Cortex of kidney (tissue), 1 donor: Measurements from ENCODE around the gene FSD1.

Source experiments
- DNase-seq: peaks from one replicate; lab custom pipeline; 2025; lab: John Stamatoyannopoulos, UW

Gene FSD1

GRCh38 chr19:4365341-4365740 is 60.9 kb downstream of the FSD1 start:
- DNase-seq = no peak

GRCh38 chr19:4365791-4366665 is 61.6 kb downstream of the FSD1 start:
- no peak for DNase-seq

- DNase-seq = no peak
Observed at GRCh38 chr19:4366666-4367335, 62.4 kb downstream of the FSD1 start.

DNA sequence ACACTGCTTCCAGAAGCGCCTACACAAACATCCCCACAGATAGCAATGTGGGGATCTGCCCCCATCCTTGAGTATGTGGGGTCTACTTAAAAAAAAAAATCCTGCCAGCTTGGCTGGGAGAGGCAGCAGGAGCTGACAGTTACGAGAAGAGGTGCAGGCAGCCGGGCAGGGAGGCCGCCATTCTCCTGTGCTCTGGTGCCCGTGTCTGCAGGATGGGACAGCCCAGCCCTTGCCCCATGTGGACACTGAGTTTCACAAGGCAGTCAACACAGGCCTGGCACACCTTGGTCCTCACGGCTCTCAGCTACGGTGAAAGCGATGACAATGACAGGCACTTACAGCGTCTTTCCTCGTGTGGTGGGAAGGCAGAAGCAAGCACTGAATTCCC is 62.9 kb downstream of the FSD1 start:
- no peak for DNase-seq

DNA sequence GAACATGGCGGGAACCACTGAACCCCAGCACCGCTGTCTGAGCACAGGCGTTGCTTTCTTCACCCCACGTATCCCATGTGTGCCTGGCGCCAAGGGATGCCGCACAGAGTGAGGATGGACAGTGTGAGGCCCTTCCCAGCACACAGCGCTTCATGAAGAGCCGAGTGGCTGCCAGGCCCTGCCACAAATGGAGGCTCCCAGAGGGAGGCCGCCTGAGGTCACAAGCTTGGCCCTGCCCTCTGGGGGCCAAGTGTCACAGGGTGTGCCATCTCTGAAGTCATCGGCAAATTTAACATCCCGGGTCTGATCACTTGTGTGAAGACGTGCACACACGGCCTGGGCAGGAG is 63.4 kb downstream of the FSD1 start:
- no peak for DNase-seq

- no peak for DNase-seq
Observed at GRCh38 chr19:4368128-4368820, 63.9 kb downstream of the FSD1 start.

DNA sequence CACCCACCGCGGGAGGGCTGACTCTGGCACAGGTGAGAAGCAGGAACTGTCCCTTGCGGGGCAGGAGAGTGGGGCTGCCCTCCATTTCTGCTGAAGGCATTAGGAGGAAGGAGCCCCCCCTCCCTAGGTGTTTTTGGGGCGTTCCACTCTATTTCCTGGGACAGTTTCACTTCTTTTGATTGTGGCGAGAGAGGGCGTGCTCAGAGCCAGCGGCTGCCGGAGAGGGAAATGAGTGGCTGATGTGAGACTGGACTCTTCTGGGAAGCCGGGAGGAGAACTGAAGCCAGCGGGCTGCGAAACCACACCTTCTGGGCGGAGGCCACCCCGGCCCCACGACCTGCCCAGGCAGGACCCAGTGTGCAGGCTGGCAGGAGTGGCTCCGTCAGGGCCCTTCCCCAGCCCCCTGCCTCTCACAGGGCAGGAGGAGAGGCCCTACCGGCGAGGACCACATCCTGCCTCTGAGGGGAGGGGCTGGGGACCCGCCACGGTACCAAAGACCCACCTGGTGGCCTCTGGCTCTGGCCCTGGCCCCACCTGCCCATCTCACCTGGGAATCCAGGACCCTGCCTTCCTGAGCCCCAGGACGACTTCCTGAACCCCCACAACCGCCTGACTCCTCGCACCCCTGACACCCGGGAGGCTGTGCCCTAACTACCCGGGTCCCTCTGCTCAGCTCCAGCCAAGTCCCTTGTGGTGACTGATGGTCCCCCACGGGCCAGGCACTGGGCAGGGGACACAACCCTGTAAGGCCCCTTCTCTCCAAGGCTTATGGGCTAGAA is 64.9 kb downstream of the FSD1 start:
- DNase-seq = no peak

DNA sequence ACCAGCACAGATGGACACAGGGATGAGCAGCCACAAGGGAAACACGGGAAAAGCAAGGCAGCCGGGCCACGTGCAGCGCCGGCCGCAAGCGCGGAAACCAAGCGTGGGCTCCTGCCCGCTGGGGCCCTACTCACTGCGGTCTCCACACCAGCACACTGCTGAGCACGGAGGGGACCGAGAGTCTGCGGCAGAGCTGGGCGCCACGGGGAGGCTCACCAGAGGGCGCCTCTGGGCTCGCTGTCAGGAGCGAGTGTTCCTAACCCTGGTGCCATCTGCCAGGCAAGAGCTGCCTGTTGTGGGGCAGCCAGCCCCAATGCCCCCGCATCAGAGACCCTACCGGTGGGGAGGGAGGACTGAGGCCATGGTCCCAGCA is 65.5 kb downstream of the FSD1 start:
- no peak for DNase-seq

DNA sequence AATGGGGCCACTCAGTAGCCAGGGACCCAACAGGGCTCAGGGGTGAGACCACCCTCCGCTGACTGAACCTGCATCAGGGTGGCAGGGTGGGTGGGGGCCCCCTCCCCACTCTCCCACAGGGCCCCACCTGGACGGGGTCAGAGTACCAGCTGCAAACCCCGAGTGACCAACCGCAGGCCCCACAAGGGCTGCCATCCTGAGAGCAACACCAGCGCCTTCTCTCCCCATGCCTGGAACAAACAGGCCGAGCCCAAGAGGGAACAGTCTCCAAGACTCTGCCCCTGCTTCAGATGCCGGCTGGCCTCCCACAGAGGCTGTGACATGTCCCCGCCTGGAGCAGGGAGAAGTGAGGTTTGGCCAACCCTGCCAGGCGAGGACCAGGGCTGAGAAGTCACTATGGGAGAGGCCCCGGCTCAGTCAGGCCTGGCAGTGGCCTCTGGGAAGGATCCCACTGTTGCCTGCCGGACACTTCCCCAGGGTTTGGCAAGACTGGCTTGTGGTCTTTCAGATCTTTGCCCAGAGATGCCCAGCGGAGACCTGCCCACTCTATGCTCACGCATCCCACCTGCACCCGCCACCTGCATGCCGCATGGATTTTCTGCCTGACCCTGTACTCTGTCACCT is 66.1 kb downstream of the FSD1 start:
- DNase-seq = no peak

GRCh38 chr19:4371247-4372164 is 67.1 kb downstream of the FSD1 start:
- DNase-seq = no peak

DNA sequence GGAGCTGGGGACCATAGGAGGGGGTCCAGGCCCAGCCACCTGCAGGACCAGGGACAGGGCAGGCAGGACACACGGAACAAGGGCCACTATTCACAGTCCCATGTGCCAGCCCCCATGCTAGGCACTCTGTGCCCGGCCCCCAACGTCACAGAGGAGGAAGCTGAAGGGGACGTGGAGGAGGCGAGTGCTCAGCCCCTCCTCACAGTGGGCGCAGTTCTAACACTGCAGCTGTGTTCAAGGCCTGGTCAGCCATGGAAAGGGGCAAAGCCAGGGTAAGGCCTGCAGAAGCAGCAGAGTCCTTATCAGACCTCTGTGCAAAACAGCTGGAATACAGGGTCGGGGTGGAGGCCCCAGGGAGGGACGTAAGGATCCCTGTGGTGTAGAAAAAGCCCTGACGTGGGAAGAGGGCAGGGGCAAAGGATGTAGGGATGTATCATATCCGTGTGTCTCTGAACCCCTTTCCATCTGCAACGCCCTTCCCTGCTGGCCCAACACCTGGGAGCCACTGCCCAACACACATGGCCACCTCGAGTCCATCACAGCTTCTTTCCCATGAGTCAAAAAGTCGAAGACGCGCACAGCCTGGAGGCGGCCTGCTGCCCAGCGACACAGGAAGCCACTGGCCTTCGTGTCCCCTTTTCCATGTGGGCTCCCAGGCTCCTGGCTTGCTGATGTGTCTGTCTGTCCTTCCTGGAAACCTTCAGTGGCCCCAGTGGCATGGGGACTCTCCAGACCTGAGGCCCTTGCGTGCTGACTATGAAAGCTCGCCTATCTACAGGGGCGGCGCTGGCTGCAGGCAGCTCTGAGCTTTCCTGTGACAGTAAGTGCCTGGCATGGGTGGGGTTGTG is 68.0 kb downstream of the FSD1 start:
- DNase-seq = no peak

DNA sequence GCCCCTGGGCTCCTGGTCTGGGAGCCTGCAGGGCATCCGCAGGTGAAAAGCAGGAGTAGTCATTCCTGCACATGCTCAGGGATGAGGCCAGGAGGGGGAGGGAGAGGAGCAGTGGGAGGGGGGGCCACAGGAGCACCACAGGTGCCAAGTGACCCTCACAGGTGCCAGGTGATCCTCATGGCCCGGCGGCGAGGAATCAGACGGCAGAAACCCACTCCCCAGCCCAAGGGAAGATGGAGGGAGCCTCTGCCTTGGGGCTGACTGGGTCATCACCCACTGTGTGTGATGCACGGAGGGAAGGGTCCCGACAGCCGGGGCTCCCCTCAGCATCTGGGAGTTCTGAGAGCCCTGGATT is 68.6 kb downstream of the FSD1 start:
- DNase-seq = no peak
